ENCODE data around the gene MRPL19. TPM values are rescaled to one million over a fixed set of nuclear protein-coding genes. Genes with fewer than 3 reads are reported as not detected.
A peak's percentile ranks its signal among the peaks of the same experiment; 100 is the strongest.

Gene MRPL19
- total RNA-seq, 4 donors from 2014 or later = 34.8 to 83.9 (median 57.6) TPM

DNA sequence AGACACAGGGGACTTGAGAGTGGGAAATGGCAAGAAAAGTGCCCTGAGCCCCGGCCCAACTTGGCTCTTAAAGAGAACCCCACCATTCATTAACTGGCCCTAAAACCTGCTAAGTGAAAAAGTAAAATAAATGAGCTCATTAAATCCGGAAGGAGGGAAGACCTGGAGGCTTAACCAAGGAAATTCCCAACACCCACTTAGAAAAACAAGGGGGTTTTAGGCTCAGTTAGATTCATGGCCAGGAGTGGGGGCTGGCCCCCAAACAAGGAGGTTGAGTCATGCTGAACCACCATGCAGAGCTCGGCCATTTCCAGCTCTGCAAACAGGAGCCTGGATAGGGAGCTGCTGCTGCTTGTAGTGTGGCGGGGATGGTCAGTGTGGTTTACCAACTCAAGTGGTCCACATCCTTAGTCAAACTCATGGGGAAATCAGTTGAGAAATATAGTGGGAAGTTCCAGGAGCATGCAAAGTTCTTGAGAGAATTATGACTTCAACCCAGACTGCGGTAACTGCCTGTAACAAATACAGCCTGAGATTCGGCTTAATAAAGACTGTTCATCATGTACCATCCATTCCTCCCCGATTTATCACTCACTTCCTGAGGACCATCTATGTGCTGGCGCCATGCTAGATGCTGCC is 39.7 kb upstream of the MRPL19 start:
- Histone ChIP-seq H3K4me3 (replicated peaks in 1 of 3) (no peak overlapping the region), H3K27ac (peak overlapping the region in 2 of 3 donors; percentile 72 to 95), H3K27me3 (no peaks in the 10 kb centered on the region), H3K4me1 (peaks cover 41 to 50% of the 10 kb centered on the region in 2 donors), H3K36me3 (no peaks in the 10 kb centered on the region), H3K9me3 (no peaks in the 10 kb centered on the region)
- intact Hi-C loops (cut with DNase I) = no loop called here
- TF ChIP-seq POLR2A (IDR thresholded peaks at IDR 0.05) = no peak
- TF ChIP-seq, protein P1, sequence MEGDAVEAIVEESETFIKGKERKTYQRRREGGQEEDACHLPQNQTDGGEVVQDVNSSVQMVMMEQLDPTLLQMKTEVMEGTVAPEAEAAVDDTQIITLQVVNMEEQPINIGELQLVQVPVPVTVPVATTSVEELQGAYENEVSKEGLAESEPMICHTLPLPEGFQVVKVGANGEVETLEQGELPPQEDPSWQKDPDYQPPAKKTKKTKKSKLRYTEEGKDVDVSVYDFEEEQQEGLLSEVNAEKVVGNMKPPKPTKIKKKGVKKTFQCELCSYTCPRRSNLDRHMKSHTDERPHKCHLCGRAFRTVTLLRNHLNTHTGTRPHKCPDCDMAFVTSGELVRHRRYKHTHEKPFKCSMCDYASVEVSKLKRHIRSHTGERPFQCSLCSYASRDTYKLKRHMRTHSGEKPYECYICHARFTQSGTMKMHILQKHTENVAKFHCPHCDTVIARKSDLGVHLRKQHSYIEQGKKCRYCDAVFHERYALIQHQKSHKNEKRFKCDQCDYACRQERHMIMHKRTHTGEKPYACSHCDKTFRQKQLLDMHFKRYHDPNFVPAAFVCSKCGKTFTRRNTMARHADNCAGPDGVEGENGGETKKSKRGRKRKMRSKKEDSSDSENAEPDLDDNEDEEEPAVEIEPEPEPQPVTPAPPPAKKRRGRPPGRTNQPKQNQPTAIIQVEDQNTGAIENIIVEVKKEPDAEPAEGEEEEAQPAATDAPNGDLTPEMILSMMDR (IDR thresholded peaks at IDR 0.05) = no peak
- 84 to 90% methylated on average over 8 of the region's 8 CpGs for WGBS, 2 donors
- no peak for DNase-seq

DNA sequence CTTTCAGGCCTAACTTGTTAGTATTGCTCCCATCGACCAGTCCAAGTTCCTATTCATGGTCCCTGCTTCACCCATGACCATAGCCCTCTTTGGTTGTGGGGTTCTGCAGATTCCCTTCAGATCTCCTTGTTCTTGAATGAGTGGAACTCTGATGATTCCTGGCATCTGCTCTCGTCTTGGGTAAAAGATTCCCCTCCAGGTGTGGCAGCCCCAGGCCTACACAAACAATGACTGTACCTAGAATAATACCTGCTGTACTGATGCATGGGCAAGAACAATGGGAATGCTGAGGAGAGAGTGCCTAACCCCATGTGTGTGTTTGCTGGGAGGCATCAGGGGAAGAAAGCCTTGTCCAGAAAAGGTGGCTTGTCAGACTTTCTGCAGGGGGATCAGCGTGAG is 39.2 kb upstream of the MRPL19 start:
- intact Hi-C loops (cut with DNase I) = no loop called here
- peaks cover 41 to 50% of the 10 kb centered on the region in 2 donors for H3K4me1 ChIP-seq
- WGBS, 2 donors = 89 to 95% methylated on average over 3 of the region's 3 CpGs
- no peaks in the 10 kb centered on the region for H3K9me3 ChIP-seq
- DNase-seq = no peak
- no peak for TF ChIP-seq POLR2A (IDR thresholded peaks at IDR 0.05)
- TF ChIP-seq, protein P1 (IDR thresholded peaks at IDR 0.05) = no peak
- no peaks in the 10 kb centered on the region for H3K27me3 ChIP-seq
- H3K36me3 ChIP-seq = no peaks in the 10 kb centered on the region
- no peak overlapping the region for H3K4me3 ChIP-seq (replicated peaks in 1 of 3)
- peak overlapping the region in 2 of 3 donors; percentile 72 to 95 for H3K27ac ChIP-seq

DNA sequence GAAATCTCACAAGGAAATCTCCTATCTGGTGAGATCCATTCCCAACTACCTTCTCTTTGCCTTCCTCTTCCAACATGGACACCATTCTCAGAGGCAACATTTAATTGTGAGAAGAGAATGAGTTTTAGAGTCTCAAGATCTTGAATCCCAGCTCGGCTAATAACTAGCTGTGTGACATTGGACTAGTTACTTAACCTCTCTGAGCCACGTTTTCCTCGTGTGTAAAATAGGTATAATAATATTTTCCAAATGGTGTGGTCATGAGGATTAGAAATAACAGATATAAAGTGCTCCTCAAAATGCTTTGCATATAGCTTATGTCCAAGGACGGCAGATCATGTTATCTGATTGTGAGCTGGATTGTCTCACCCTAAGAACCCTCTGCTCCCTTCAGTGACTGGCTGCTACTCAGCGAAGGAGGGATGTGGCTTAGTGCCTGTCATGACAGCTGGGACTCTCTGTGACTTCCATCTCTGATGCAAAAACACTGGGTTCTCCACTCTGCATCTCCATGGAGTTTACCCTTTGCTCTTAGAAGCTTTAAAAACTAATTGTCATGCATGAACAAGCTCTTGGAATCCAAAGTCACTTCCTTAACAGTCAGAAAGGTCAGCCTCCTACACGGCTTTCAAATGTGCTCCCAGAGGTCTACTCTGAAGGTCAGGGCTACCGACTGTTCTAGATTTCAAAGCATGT is 38.4 kb upstream of the MRPL19 start:
- H3K9me3 ChIP-seq = no peaks in the 10 kb centered on the region
- 54 to 58% methylated on average over 7 of the region's 7 CpGs for WGBS, 2 donors
- TF ChIP-seq, protein P1 (IDR thresholded peaks at IDR 0.05) = no peak
- TF ChIP-seq POLR2A (IDR thresholded peaks at IDR 0.05) = peak in 1 of 2 donors; percentile 50
- no peaks in the 10 kb centered on the region for H3K27me3 ChIP-seq
- DNase-seq = peak; percentile 37 to 42
- H3K4me3 ChIP-seq (replicated peaks in 1 of 3) = no peak overlapping the region
- peaks cover 41 to 45% of the 10 kb centered on the region in 2 donors for H3K4me1 ChIP-seq
- intact Hi-C loops (cut with DNase I) = no loop called here
- H3K36me3 ChIP-seq = no peaks in the 10 kb centered on the region
- peak overlapping the region; percentile 44 to 95 (median 72) for H3K27ac ChIP-seq

DNA sequence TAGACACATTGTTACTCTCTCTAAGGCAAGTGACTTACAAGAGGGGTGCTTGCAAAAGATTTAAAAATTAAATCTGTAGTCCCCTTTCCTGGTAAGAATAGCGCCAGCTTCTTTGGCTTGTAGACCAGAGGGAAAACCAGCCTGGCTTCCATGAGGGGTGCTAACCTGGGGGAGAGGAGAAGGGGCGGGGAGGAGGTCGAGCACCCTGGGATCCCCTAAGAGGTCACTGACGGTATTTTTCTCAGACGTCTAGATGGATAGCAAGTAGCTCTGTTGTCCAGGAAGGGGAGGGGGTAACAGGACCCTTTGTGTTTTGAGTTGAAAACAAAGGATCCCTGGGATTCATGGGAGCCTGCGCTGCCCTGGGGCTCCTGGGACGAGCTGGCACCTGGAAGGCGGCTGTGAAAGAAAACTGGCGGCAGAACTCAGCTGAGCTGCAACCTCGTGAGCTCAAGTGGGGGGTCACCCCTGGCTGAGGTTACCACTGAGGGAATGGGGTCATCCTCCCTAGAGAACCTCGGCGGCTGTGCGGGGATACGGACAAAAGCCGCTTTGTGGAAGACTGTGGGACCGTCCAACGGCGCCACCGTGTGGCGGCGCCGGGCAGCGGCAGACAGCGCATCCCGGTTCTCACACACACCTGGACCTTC is 37.8 kb upstream of the MRPL19 start:
- intact Hi-C loops (cut with DNase I) = no loop called here
- Histone ChIP-seq H3K4me1 (peaks cover 41 to 45% of the 10 kb centered on the region in 2 donors), H3K36me3 (no peaks in the 10 kb centered on the region), H3K9me3 (no peaks in the 10 kb centered on the region), H3K27me3 (no peaks in the 10 kb centered on the region), H3K27ac (peak overlapping the region; percentile 44 to 95 (median 72)), H3K4me3 (replicated peaks in 1 of 3) (no peak overlapping the region)
- no peak for TF ChIP-seq POLR2A (IDR thresholded peaks at IDR 0.05)
- TF ChIP-seq, protein P1 (IDR thresholded peaks at IDR 0.05) = peak; percentile 86 to 97 (median 88)
- WGBS, 2 donors = 19% methylated on average over 12 to 15 of the region's 25 CpGs
- peak; percentile 67 to 74 for DNase-seq

DNA sequence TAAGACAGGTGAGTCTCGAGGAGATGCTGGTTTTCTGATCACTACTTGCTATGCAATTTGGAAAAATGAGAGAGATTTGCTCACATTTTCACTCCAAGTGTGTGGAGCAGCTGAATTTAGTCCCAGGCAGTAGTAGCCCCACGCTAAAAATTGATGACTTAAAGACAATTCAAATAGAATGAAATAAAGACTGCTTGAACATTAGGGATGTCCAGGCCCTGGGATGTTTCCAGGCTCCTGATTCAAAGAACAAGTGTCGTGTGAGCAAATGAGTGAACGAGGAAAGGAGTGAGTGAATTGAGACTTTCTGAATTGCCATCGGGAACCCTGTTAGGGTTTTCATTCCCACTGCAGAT is 37.3 kb upstream of the MRPL19 start:
- H3K4me1 ChIP-seq = peaks cover 39 to 43% of the 10 kb centered on the region in 2 donors
- no peaks in the 10 kb centered on the region for H3K9me3 ChIP-seq
- TF ChIP-seq, protein P1 (IDR thresholded peaks at IDR 0.05) = peak in 2 of 6 experiments; percentile 0 to 7
- no peak for TF ChIP-seq POLR2A (IDR thresholded peaks at IDR 0.05)
- intact Hi-C loops (cut with DNase I) = no loop called here
- no peak overlapping the region for H3K27ac ChIP-seq
- no peaks in the 10 kb centered on the region for H3K27me3 ChIP-seq
- no peaks in the 10 kb centered on the region for H3K36me3 ChIP-seq
- 57 to 61% methylated on average over 4 to 5 of the region's 5 CpGs for WGBS, 2 donors
- no peak overlapping the region for H3K4me3 ChIP-seq (replicated peaks in 1 of 3)
- DNase-seq = no peak

All from thyroid gland (tissue), 4 donors.